K562 (cell line): ENCODE data around the gene OR5A1. TPM values are rescaled to one million over a fixed set of nuclear protein-coding genes. Genes with fewer than 3 reads are reported as not detected.

Source experiments
- ATAC-seq: fragments of 200-7000 bp; cut with Tn5 transposase; 3 replicates; pipeline ENCODE4 v1.9.1; 2020; ENCODE audit warnings: moderate library complexity
- BruUV-seq: library from RNA; stranded (reverse); fragments of 400-500 nt; replicated peaks from 2 replicates; lab custom pipeline; 2021; lab: Mats Ljungman, UMichigan
- CTCF ChIA-PET: fragments of 300-600 bp; formaldehyde crosslinking; extraction: SDS; loops from one replicate; lab custom pipeline; 2021; ENCODE audit warnings: low intra/inter-chr PET ratio; lab: Yijun Ruan, JAX
- POLR2A ChIA-PET: fragments of 300-600, 350-650 bp; sonication (Branson Sonifier 250); formaldehyde crosslinking; extraction: SDS; loops from one replicate; lab custom pipeline; 2021; ENCODE audit warnings: antibody characterized with exemption, inconsistent platforms; lab: Yijun Ruan, JAX
- DNase-seq, 4 experiments: peaks; one replicate each; pipeline versions ENCODE4 v3.0.0 to v3.0.0-alpha.2; 2011 to 2018; ENCODE audit warnings: low spot score in 3 of 4, mixed read lengths in 3 of 4; ENCODE audit errors: extremely low read depth in 1 of 4
- FAIRE-seq: peaks from 2 replicates; lab custom pipeline; 2011; peaks lifted over from hg19 to GRCh38; lab: Jason Lieb, UNC
- H2AFZ ChIP-seq: 2 replicates; pipeline ENCODE4 v1.6.0; 2011; ENCODE audit warnings: low read depth, low read length, control low read depth, inconsistent platforms
- H3K27ac ChIP-seq: fragments of 200-600 bp; 3 replicates; pipeline ENCODE4 v1.8.0; 2011; ENCODE audit warnings: low read depth, mild to moderate bottlenecking, control low read depth, inconsistent platforms, low read length, moderate library complexity, mixed read lengths; ENCODE audit errors: extremely low read depth
- H3K27me3 ChIP-seq, 2 experiments: fragments of 300-600 bp in 1 of 2; 2 replicates in 1 of 2; 3 replicates in 1 of 2; pipeline versions ENCODE4 v1.6.0 to v1.8.0; 2011; ENCODE audit warnings: inconsistent platforms in 2 of 2, low read length in 2 of 2, mild to moderate bottlenecking in 1 of 2, mixed read lengths in 1 of 2, moderate library complexity in 1 of 2; ENCODE audit not compliant: control insufficient read depth in 2 of 2, insufficient read depth in 2 of 2
- H3K36me3 ChIP-seq: fragments of 300-600 bp; 3 replicates; pipeline ENCODE4 v1.8.0; 2011; ENCODE audit warnings: mild to moderate bottlenecking, low read length, inconsistent platforms; ENCODE audit not compliant: control insufficient read depth, insufficient read depth
- H3K4me1 ChIP-seq, 2 experiments: fragments of 200-600 bp in 1 of 2; replicated peaks in 1 of 2; 2 replicates in 1 of 2; 3 replicates in 1 of 2; pipeline versions ENCODE4 v1.5.1 to v1.8.0; 2011; ENCODE audit warnings: inconsistent platforms in 2 of 2, low read length in 2 of 2, mild to moderate bottlenecking in 1 of 2, mixed read lengths in 1 of 2, moderate library complexity in 1 of 2; ENCODE audit not compliant: control insufficient read depth in 2 of 2, insufficient read depth in 2 of 2
- H3K4me2 ChIP-seq: 2 replicates; pipeline ENCODE4 v1.6.1; 2011; ENCODE audit warnings: low read length, control low read depth, inconsistent platforms, mixed read lengths; ENCODE audit not compliant: insufficient read depth
- H3K4me3 ChIP-seq: fragments of 200-600 bp; sonication (generic), shearing (Covaris generic); 2 replicates; pipeline ENCODE4 v1.5.1; 2016; ENCODE audit warnings: control low read depth, inconsistent platforms
- H3K79me2 ChIP-seq: fragments of 200-600 bp; 3 replicates; pipeline ENCODE4 v1.8.0; 2011; ENCODE audit warnings: low read length, inconsistent platforms; ENCODE audit not compliant: control insufficient read depth, insufficient read depth
- H3K9ac ChIP-seq, 2 experiments: 2 replicates each; pipeline versions ENCODE4 v1.6.0 to v1.6.1; 2011; ENCODE audit warnings: low read depth in 2 of 2, low read length in 2 of 2, control low read depth in 1 of 2, inconsistent platforms in 1 of 2, mild to moderate bottlenecking in 1 of 2, mixed read lengths in 1 of 2; ENCODE audit not compliant: insufficient read depth in 1 of 2
- H3K9me1 ChIP-seq: one replicate; pipeline ENCODE4 v1.6.0; 2011; ENCODE audit warnings: inconsistent platforms, mild to moderate bottlenecking, low read length, moderate library complexity; ENCODE audit not compliant: control insufficient read depth, insufficient read depth
- H3K9me3 ChIP-seq: replicated peaks from 2 replicates; pipeline ENCODE4 v1.5.1; 2011; ENCODE audit warnings: low read depth, low read length, inconsistent platforms; ENCODE audit not compliant: control insufficient read depth, insufficient read depth
- H4K20me1 ChIP-seq: replicated peaks from 2 replicates; pipeline ENCODE4 v1.6.1; 2011; ENCODE audit warnings: low read length, inconsistent platforms, mixed read lengths; ENCODE audit not compliant: control insufficient read depth, insufficient read depth
- CBX1 ChIP-seq: sonication (generic); IDR thresholded peaks from 2 replicates; pipeline ENCODE4 v1.6.1; 2016; ENCODE audit warnings: antibody characterized with exemption, low read depth, mild to moderate bottlenecking
- CBX8 ChIP-seq: fragments of 200-600 bp; sonication (generic); IDR thresholded peaks from 2 replicates; pipeline ENCODE4 v1.6.1; 2012; ENCODE audit warnings: borderline replicate concordance, mixed run types, low read depth, mild to moderate bottlenecking, moderate library complexity, mixed read lengths, low read length, control low read depth, inconsistent platforms; ENCODE audit not compliant: poor library complexity, severe bottlenecking; ENCODE audit errors: extremely low read depth
- DLX4 ChIP-seq: fragments of 250-450 bp; sonication (Bioruptor Pico); IDR thresholded peaks from 2 replicates; pipeline ENCODE4 v1.6.1; 2021; ENCODE audit warnings: mild to moderate bottlenecking
- DPF2 ChIP-seq: fragments of 450-650 bp; IDR thresholded peaks from 2 replicates; pipeline ENCODE4 v1.6.1; 2016
- EGR1 ChIP-seq: fragments of 450-650 bp; conservative IDR thresholded peaks from 2 replicates; pipeline ENCODE4 v1.6.1; 2017; ENCODE audit warnings: mild to moderate bottlenecking
- ELK3 ChIP-seq: fragments of 450-650 bp; formaldehyde crosslinking; IDR thresholded peaks from 2 replicates; pipeline ENCODE4 v1.4.0; 2020; ENCODE audit warnings: mild to moderate bottlenecking
- FOXA1 ChIP-seq: fragments of 450-650 bp; IDR thresholded peaks from 2 replicates; pipeline ENCODE4 v1.6.1; 2016; ENCODE audit warnings: mild to moderate bottlenecking, borderline replicate concordance
- GTF2A2 ChIP-seq: IDR thresholded peaks from 2 replicates; pipeline ENCODE4 v1.6.1; 2016; ENCODE audit warnings: mild to moderate bottlenecking, missing genetic modification characterization, missing compliant biosample characterization
- GTF2E2 ChIP-seq: fragments of 200-800 bp; sonication (Bioruptor generic); IDR thresholded peaks from 2 replicates; pipeline ENCODE4 v1.6.1; 2016; ENCODE audit warnings: missing genetic modification characterization, missing compliant biosample characterization
- KAT8 ChIP-seq: fragments of 450-650 bp; IDR thresholded peaks from 2 replicates; pipeline ENCODE4 v1.6.1; 2016; ENCODE audit warnings: low read depth, mild to moderate bottlenecking
- PHF21A ChIP-seq: fragments of 450-650 bp; IDR thresholded peaks from 2 replicates; pipeline ENCODE4 v1.6.1; 2017; ENCODE audit warnings: low read depth, borderline replicate concordance
- RAD51 ChIP-seq: fragments of 450-650 bp; IDR thresholded peaks from 2 replicates; pipeline ENCODE4 v1.7.1; 2016; ENCODE audit warnings: low read depth, mild to moderate bottlenecking, borderline replicate concordance
- RBM39 ChIP-seq: fragments of 200-400 bp; formaldehyde crosslinking; optimal IDR thresholded peaks from 2 replicates; pipeline ENCODE3; 2018; ENCODE audit warnings: low read depth, low read length
- SREBF1 ChIP-seq: fragments of 150-350 bp; IDR thresholded peaks from 2 replicates; pipeline ENCODE4 v1.6.1; 2014; ENCODE audit warnings: antibody characterized with exemption, low read depth, low read length, borderline replicate concordance
- TBP ChIP-seq: optimal IDR thresholded peaks from 2 replicates; pipeline ENCODE3; 2011; ENCODE audit warnings: low read depth, low read length, improper control_type of control experiment
- XRCC4 ChIP-seq: IDR thresholded peaks from one replicate; pipeline ENCODE4 v1.6.1; 2011; ENCODE audit not compliant: insufficient read depth, insufficient read length; ENCODE audit errors: extremely low read depth
- ZNF282 ChIP-seq: sonication (generic); formaldehyde crosslinking; IDR thresholded peaks from 2 replicates; pipeline ENCODE4 v1.8.1; 2023; ENCODE audit warnings: missing genetic modification reagents
- ZNF311 ChIP-seq: fragments of 250-450 bp; sonication (Bioruptor Pico); IDR thresholded peaks from 2 replicates; pipeline ENCODE4 v1.4.0; 2020; ENCODE audit warnings: mild to moderate bottlenecking, moderate library complexity
- ZNF512 ChIP-seq: IDR thresholded peaks from 2 replicates; pipeline ENCODE4 v1.6.1; 2016; ENCODE audit warnings: missing genetic modification characterization, missing compliant biosample characterization
- ZNF561 ChIP-seq: fragments of 450-650 bp; formaldehyde crosslinking; conservative IDR thresholded peaks from 2 replicates; pipeline ENCODE4 v1.4.0; 2020; ENCODE audit warnings: mild to moderate bottlenecking, moderate library complexity
- WGBS: fragments of 100-300 bp; shearing (Covaris generic); methylation state at CpG from one replicate; pipeline ENCODE4 v1.1.6; 2016; ENCODE audit warnings: low coverage, mixed read lengths; ENCODE audit not compliant: insufficient coverage; ENCODE audit errors: missing lambda C conversion rate; 5-methylcytosine and 5-hydroxymethylcytosine counted together
- in situ Hi-C: fragments of 300-500 bp; cut with MboI; formaldehyde crosslinking; loops from 4 replicates; pipeline ENCODE4 v1.15.0; 2018; ENCODE audit warnings: inconsistent platforms, mixed read lengths
- intact Hi-C: fragments of 100-400 bp; cut with micrococcal nuclease; formaldehyde crosslinking; loops from 2 replicates; pipeline ENCODE4 v1.14.2; 2022
- polyA plus RNA-seq, 8 experiments: library from polyadenylated mRNA; depleted of rRNA in 4 of 8; stranded (reverse) in 5 of 8; unstranded in 3 of 8; fragments of >200 nt; fragmentation: Nextera tagmentation in 2 of 8; fragmentation: Illumina TruSeq in 1 of 8; extraction: Ambion mirVana in 2 of 8; extraction: Trizol in 1 of 8; gene quantifications; 2 replicates each; pipeline versions ENCODE4 v1.2.1 to v1.2.3, GENCODE V29; 2011 to 2014; ENCODE audit warnings: inconsistent platforms in 1 of 8, missing spikeins in 1 of 8
- total RNA-seq, 7 experiments: library from RNA; depleted of rRNA in 6 of 7; stranded (reverse); fragments of >200 nt in 6 of 7; fragmentation: Illumina TruSeq in 2 of 7; extraction: Trizol in 2 of 7; gene quantifications; 2 replicates each; pipeline versions ENCODE4 v1.2.1 to v1.2.3, GENCODE V29; 2011 to 2021; ENCODE audit warnings: low replicate concordance in 1 of 7

Gene OR5A1
- total and polyA plus RNA-seq, 9 of the 15 experiments (the other 6 are each of a cell fraction or from before 2014, with no cell fraction given): not detected

GRCh38 chr11:59417023-59417422 lies 19.2 kb upstream of the OR5A1 start:
- 0% methylated on average over 5 of the region's 5 CpGs for WGBS

GRCh38 chr11:59418156-59418555 lies 18.1 kb upstream of the OR5A1 start:
- in situ Hi-C loops: no loop called here
- Histone ChIP-seq H3K9ac (no peak overlapping the region), H4K20me1 (no peaks in the 10 kb centered on the region), H3K4me1 (no peaks in the 10 kb centered on the region), H3K9me1 (no peaks in the 10 kb centered on the region), H3K27ac (no peak overlapping the region), H3K36me3 (no peaks in the 10 kb centered on the region), H3K79me2 (no peaks in the 10 kb centered on the region), H3K27me3 (no peaks in the 10 kb centered on the region; a peak in 1 of 5 replicates), H2AFZ (no peak overlapping the region), H3K9me3 (no peaks in the 10 kb centered on the region), H3K4me2 (no peak overlapping the region), H3K4me3 (no peak overlapping the region)
- BruUV-seq: no TSS peak
- FAIRE-seq: no peak
- 0% methylated on average over 2 of the region's 2 CpGs for WGBS
- intact Hi-C loops: no loop called here
- ChIA-PET POLR2A (interaction anchor here (0.6 to 1.0 kb wide), 2 partner anchors 153 to 370 kb away, joined by 3 to 4 read pairs; no protein-coding TSS in a partner anchor), CTCF (no interaction called here)
- no peak for DNase-seq
- no peak for ATAC-seq
- TF ChIP-seq CBX8 (no peak), ZNF561 (CRISPR knock-in tag) (no peak), ZNF282 (CRISPR knock-in tag) (no peak), ELK3 (no peak), RAD51 (no peak), DLX4 (CRISPR knock-in tag) (no peak), ZNF512 (tag) (no peak)

More at GRCh38 chr11:59417023-59417422, 19.2 kb upstream of the OR5A1 start:
- Histone ChIP-seq H3K4me2 (no peak overlapping the region), H2AFZ (no peak overlapping the region), H3K9me1 (no peaks in the 10 kb centered on the region), H3K9ac (no peak overlapping the region), H3K79me2 (no peaks in the 10 kb centered on the region), H4K20me1 (no peaks in the 10 kb centered on the region), H3K4me3 (no peak overlapping the region), H3K36me3 (no peaks in the 10 kb centered on the region), H3K27ac (no peak overlapping the region), H3K9me3 (no peaks in the 10 kb centered on the region), H3K27me3 (no peaks in the 10 kb centered on the region; a peak in 1 of 5 replicates), H3K4me1 (no peaks in the 10 kb centered on the region)
- ATAC-seq (no peak), DNase-seq (no peak)
- POLR2A ChIA-PET: interaction anchor here (1.0 kb wide), 1 partner anchor 152 kb away, joined by 3 read pairs; no protein-coding TSS in a partner anchor
- BruUV-seq: no TSS peak
- in situ Hi-C loops: no loop called here
- CTCF ChIA-PET: no interaction called here
- TF ChIP-seq ZNF311 (CRISPR knock-in tag): no peak
- TF ChIP-seq FOXA1: no peak
- TF ChIP-seq SREBF1: no peak
- TF ChIP-seq CBX1: no peak
- no peak for TF ChIP-seq GTF2E2 (tag)
- no peak for TF ChIP-seq XRCC4
- TF ChIP-seq DPF2: no peak
- TF ChIP-seq KAT8: no peak
- TF ChIP-seq GTF2A2 (tag): no peak
- no peak for TF ChIP-seq TBP
- no peak for TF ChIP-seq EGR1
- no peak for TF ChIP-seq PHF21A
- no peak for TF ChIP-seq RBM39
- TF ChIP-seq, all 486 proteins: peak for 0
- FAIRE-seq: no peak
- intact Hi-C loops: no loop called here
